Activated CD8-positive, alpha-beta memory T cell treated with anti-CD3 and anti-CD28 coated beads for 36 hours (primary cell): ENCODE results near the gene TNRC18. TPM values are rescaled to one million over a fixed set of nuclear protein-coding genes. Genes with fewer than 3 reads are reported as not detected.

ENCODE experiments used
- CTCF ChIA-PET: fragments of 350-600 bp; sonication (Branson Sonifier 250); formaldehyde crosslinking; loops from one replicate; lab custom pipeline; 2021; ENCODE audit warnings: antibody characterized with exemption; lab: Charles Lee
- POLR2A ChIA-PET: fragments of 350-600 bp; sonication (Branson Sonifier 250); formaldehyde crosslinking; loops from one replicate; lab custom pipeline; 2021; ENCODE audit warnings: antibody characterized with exemption; lab: Charles Lee
- total RNA-seq, 2 experiments: library from RNA; stranded (reverse); gene quantifications; one replicate each; pipeline ENCODE4 v1.2.3, GENCODE V29; 2021

Gene TNRC18
- total RNA-seq, 2 experiments from 2014 or later = 42.4 to 44.2 TPM

GRCh38 chr7:5420067-5420880, 3.4 kb downstream of the TNRC18 start:
- POLR2A ChIA-PET = no interaction called here
- CTCF ChIA-PET = no interaction called here

- POLR2A ChIA-PET = no interaction called here
- CTCF ChIA-PET = no interaction called here
Measured at GRCh38 chr7:5419539-5420066, 4.0 kb downstream of the TNRC18 start.

- CTCF ChIA-PET = no interaction called here
Measured at GRCh38 chr7:5418285-5418582, 5.4 kb downstream of the TNRC18 start.

GRCh38 chr7:5417106-5418071, 6.2 kb downstream of the TNRC18 start:
- ChIA-PET CTCF (interaction anchor here (0.6 to 1.3 kb wide), 2 partner anchors 32 to 141 kb away, joined by 4 to 5 read pairs; no protein-coding TSS in a partner anchor), POLR2A (interaction anchor here (0.7 kb wide), 1 partner anchor 21 kb away, joined by 3 read pairs; no protein-coding TSS in a partner anchor)

More at GRCh38 chr7:5418285-5418582, 5.4 kb downstream of the TNRC18 start:
- POLR2A ChIA-PET = no interaction called here

GRCh38 chr7:5414916-5415315, 8.7 kb downstream of the TNRC18 start:
- ChIA-PET CTCF (interaction anchor here (0.6 kb wide), 1 partner anchor 174 kb away, joined by 3 read pairs; no protein-coding TSS in a partner anchor), POLR2A (no interaction called here)

- ChIA-PET CTCF (no interaction called here), POLR2A (no interaction called here)
Measured at GRCh38 chr7:5413449-5413786, 10.2 kb downstream of the TNRC18 start.

- ChIA-PET CTCF (no interaction called here), POLR2A (no interaction called here)
Measured at GRCh38 chr7:5408777-5409176, 14.9 kb downstream of the TNRC18 start.

- CTCF ChIA-PET = interaction anchor here (1.5 kb wide), 1 partner anchor 43 kb away, joined by 5 read pairs; no protein-coding TSS in a partner anchor
- POLR2A ChIA-PET = interaction anchor here (0.7 kb wide), 1 partner anchor 55 kb away, joined by 8 read pairs; no protein-coding TSS in a partner anchor
Measured at GRCh38 chr7:5406957-5407945, 16.4 kb downstream of the TNRC18 start.

- POLR2A ChIA-PET = no interaction called here
- CTCF ChIA-PET = interaction anchor here (0.6 to 1.5 kb wide), 3 partner anchors 14 to 175 kb away, joined by 3 read pairs; no protein-coding TSS in a partner anchor
Measured at GRCh38 chr7:5404421-5404826, 19.2 kb downstream of the TNRC18 start.

- ChIA-PET CTCF (no interaction called here), POLR2A (no interaction called here)
Measured at GRCh38 chr7:5403442-5403841, 20.2 kb downstream of the TNRC18 start.

- ChIA-PET CTCF (interaction anchor here (1.0 to 3.2 kb wide), 4 partner anchors 24 to 268 kb away, joined by 3 to 26 read pairs (median 4); no protein-coding TSS in a partner anchor), POLR2A (interaction anchor here (0.6 kb wide), 1 partner anchor 96 kb away, joined by 5 read pairs; no protein-coding TSS in a partner anchor)
Measured at GRCh38 chr7:5397736-5398135, 25.9 kb downstream of the TNRC18 start.

- CTCF ChIA-PET = interaction anchor here (0.7 to 3.2 kb wide), 8 partner anchors 14 to 329 kb away, joined by 3 to 26 read pairs (median 4); no protein-coding TSS in a partner anchor
- POLR2A ChIA-PET = interaction anchor here (0.5 to 1.3 kb wide), 3 partner anchors 54 to 425 kb away, joined by 3 to 4 read pairs (median 3); no protein-coding TSS in a partner anchor
Measured at GRCh38 chr7:5396999-5397663, 26.5 kb downstream of the TNRC18 start.

- POLR2A ChIA-PET = interaction anchor here (0.5 to 1.3 kb wide), 5 partner anchors 21 to 426 kb away, joined by 3 to 4 read pairs (median 3); no protein-coding TSS in a partner anchor
- CTCF ChIA-PET = interaction anchor here (0.6 to 3.2 kb wide), 12 partner anchors 14 to 330 kb away, joined by 3 to 26 read pairs (median 3); no protein-coding TSS in a partner anchor
Measured at GRCh38 chr7:5396542-5396941, 27.1 kb downstream of the TNRC18 start.

GRCh38 chr7:5395246-5395645, 28.4 kb downstream of the TNRC18 start:
- POLR2A ChIA-PET = interaction anchor here (0.7 kb wide), 1 partner anchor 155 kb away, joined by 3 read pairs; no protein-coding TSS in a partner anchor

GRCh38 chr7:5394264-5395105, 29.1 kb downstream of the TNRC18 start:
- CTCF ChIA-PET = interaction anchor here (1.3 to 3.2 kb wide), 2 partner anchors 29 kb away, joined by 3 to 26 read pairs; no protein-coding TSS in a partner anchor

More at GRCh38 chr7:5395246-5395645, 28.4 kb downstream of the TNRC18 start:
- CTCF ChIA-PET = interaction anchor here (3.2 kb wide), 1 partner anchor 30 kb away, joined by 26 read pairs; no protein-coding TSS in a partner anchor

GRCh38 chr7:5393748-5394147, 29.9 kb downstream of the TNRC18 start:
- ChIA-PET CTCF (interaction anchor here (1.3 kb wide), 1 partner anchor 28 kb away, joined by 3 read pairs; no protein-coding TSS in a partner anchor), POLR2A (no interaction called here)

More at GRCh38 chr7:5394264-5395105, 29.1 kb downstream of the TNRC18 start:
- POLR2A ChIA-PET = no interaction called here
